ENCODE measurements around the gene RNF123. TPM values are rescaled to one million over a fixed set of nuclear protein-coding genes. Genes with fewer than 3 reads are reported as not detected.

Gene RNF123
- total RNA-seq, 3 donors from 2014 or later (not counting 1 experiment from before 2014, with no cell fraction given), result 48.5 to 58.7 (median 55.6) TPM

DNA sequence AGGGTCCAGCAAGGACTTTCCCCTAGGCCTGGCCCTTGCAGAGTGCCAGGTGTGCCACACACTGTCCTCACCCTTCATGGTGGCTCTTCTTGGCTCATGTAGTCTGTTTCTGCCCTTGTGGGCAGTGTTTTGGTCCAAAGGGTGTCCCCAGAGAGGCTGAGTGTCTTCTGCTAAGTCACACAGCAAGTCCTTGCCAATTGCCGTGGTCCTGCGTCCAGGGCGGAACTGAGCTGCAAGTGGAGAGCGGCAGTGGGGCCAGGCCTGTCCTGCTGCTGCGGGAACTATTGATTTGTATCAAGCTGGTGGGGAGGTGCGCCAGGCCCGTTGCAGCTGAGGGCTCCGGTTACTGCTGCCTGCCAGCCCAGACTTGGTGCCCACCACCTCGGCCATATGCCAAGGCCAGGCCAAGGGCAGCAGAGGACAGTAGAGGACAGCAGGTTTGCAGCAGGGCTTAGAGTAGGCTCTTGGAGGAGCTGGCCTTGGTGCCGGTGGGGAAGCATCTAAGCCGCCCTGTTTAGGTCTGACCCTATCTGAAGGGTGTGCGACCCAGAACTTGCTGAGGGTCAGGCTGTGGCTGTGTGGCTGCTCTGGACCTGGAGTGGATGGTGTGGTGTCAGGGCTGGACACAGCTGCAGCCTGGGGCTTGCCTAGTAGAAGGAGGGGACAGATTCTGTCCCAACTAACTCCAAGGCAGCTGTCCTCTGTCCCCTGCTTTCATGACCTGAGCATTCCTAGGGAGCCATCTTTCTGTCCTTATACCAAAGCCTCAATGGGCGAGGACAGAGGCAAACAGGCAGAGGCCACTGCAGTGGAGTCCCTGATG is 25.6 kb downstream of the RNF123 start:
- TF ChIP-seq CTCF (IDR thresholded peaks at IDR 0.05), result no peak
- Histone ChIP-seq H3K9me3 (ENCODE audit: control insufficient read depth, insufficient read depth, low read length) (no peaks in the 10 kb centered on the region), H3K27ac (ENCODE audit: low read length) (no peak overlapping the region), H3K4me1 (ENCODE audit: control insufficient read depth, insufficient read depth, low read length) (peaks cover 47% of the 10 kb centered on the region), H3K4me3 (ENCODE audit: low read length) (no peak overlapping the region), H3K27me3 (ENCODE audit: control insufficient read depth, insufficient read depth, low read length) (no peaks in the 10 kb centered on the region), H3K36me3 (ENCODE audit: control insufficient read depth, insufficient read depth, low read length) (no peaks in the 10 kb centered on the region)
- DNase-seq, result no peak
- no peak for ATAC-seq
- intact Hi-C loops (cut with micrococcal nuclease), result no loop called here
- Mint-ChIP-seq H3K36me3 (no peaks in the 10 kb centered on the region), H3K9me3 (no peaks in the 10 kb centered on the region), H3K4me1 (peaks cover 31 to 45% of the 10 kb centered on the region in 2 donors), H3K27me3 (ENCODE audit: low read depth in 2 of 2) (no peaks in the 10 kb centered on the region), H3K4me3 (peak overlapping the region; percentile 56), H3K27ac (peak overlapping the region in 1 of 2 donors; percentile 27)
- WGBS (ENCODE audit: insufficient coverage), result 92% methylated on average over 13 of the region's 13 CpGs

DNA sequence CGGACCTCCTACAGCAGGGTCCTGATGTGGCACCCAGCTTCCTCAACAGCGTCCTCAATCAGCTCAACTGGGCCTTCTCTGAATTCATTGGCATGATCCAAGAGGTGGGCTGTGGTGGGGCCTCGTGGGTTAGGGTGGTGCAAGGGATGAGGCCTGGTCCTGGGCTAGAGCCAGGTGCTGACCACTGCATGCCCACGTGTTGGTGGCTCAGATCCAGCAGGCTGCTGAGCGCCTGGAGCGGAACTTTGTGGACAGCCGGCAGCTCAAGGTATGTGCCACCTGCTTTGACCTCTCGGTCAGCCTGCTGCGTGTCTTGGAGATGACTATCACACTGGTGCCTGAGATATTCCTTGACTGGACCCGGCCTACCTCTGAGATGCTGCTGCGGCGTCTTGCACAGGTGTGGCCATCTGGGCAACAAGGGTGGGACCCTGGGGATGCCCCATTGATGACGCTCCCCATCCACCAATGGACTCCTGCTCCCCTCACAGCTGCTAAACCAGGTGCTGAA is 26.3 kb downstream of the RNF123 start:
- TF ChIP-seq CTCF (IDR thresholded peaks at IDR 0.05), result no peak
- Histone ChIP-seq H3K9me3 (ENCODE audit: control insufficient read depth, insufficient read depth, low read length) (no peaks in the 10 kb centered on the region), H3K4me3 (ENCODE audit: low read length) (no peak overlapping the region), H3K4me1 (ENCODE audit: control insufficient read depth, insufficient read depth, low read length) (peaks cover 53% of the 10 kb centered on the region), H3K27ac (ENCODE audit: low read length) (no peak overlapping the region), H3K36me3 (ENCODE audit: control insufficient read depth, insufficient read depth, low read length) (no peaks in the 10 kb centered on the region), H3K27me3 (ENCODE audit: control insufficient read depth, insufficient read depth, low read length) (no peaks in the 10 kb centered on the region)
- no peaks in the 10 kb centered on the region for H3K9me3 Mint-ChIP-seq
- peaks cover 31 to 46% of the 10 kb centered on the region in 2 donors for H3K4me1 Mint-ChIP-seq
- intact Hi-C loops (cut with micrococcal nuclease), result no loop called here
- H3K4me3 Mint-ChIP-seq, result peak overlapping the region; percentile 56
- H3K27me3 Mint-ChIP-seq (ENCODE audit: low read depth in 2 of 2), result no peaks in the 10 kb centered on the region
- no peak for DNase-seq
- H3K27ac Mint-ChIP-seq, result no peak overlapping the region
- no peaks in the 10 kb centered on the region for H3K36me3 Mint-ChIP-seq
- 82% methylated on average over 13 of the region's 13 CpGs for WGBS (ENCODE audit: insufficient coverage)
- ATAC-seq, result no peak

DNA sequence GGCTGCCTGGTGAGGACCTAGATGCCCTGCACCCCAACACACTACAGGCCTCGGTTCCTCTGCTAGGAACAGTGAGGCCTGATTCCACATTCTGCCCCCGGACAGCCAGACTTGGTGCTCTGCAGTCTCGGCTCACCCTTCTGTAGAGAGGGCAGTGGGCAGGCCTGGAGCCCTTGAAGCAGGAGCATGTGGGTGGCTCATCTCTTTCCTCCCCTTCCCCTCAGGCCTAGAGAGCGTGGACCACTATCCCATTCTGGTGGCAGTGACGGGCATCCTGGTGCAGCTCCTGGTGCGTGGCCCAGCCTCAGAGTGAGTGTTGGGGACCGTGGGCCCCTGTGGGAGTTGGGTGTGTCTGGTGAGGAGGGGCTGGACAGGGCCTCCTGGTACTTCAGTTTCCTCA is 26.8 kb downstream of the RNF123 start:
- no peak overlapping the region for H3K27ac ChIP-seq (ENCODE audit: low read length)
- peaks cover under 1% of the 10 kb centered on the region for H3K36me3 ChIP-seq (ENCODE audit: control insufficient read depth, insufficient read depth, low read length)
- DNase-seq (no peak), ATAC-seq (no peak)
- Mint-ChIP-seq H3K4me3 (peak overlapping the region; percentile 31), H3K27me3 (ENCODE audit: low read depth in 2 of 2) (no peaks in the 10 kb centered on the region), H3K9me3 (no peaks in the 10 kb centered on the region), H3K36me3 (no peaks in the 10 kb centered on the region), H3K27ac (no peak overlapping the region), H3K4me1 (peaks cover 28 to 49% of the 10 kb centered on the region in 2 donors)
- peaks cover 48% of the 10 kb centered on the region for H3K4me1 ChIP-seq (ENCODE audit: control insufficient read depth, insufficient read depth, low read length)
- H3K27me3 ChIP-seq (ENCODE audit: control insufficient read depth, insufficient read depth, low read length), result no peaks in the 10 kb centered on the region
- H3K9me3 ChIP-seq (ENCODE audit: control insufficient read depth, insufficient read depth, low read length), result no peaks in the 10 kb centered on the region
- no peak for TF ChIP-seq CTCF (IDR thresholded peaks at IDR 0.05)
- 94% methylated on average over 7 of the region's 7 CpGs for WGBS (ENCODE audit: insufficient coverage)
- intact Hi-C loops (cut with micrococcal nuclease), result no loop called here
- H3K4me3 ChIP-seq (ENCODE audit: low read length), result no peak overlapping the region
